ENCODE measurements around the gene ROBO1. TPM values are rescaled to one million over a fixed set of nuclear protein-coding genes. Genes with fewer than 3 reads are reported as not detected.

Gene ROBO1
- total and polyA plus RNA-seq, 2 of the 13 experiments (the other 11 are each of a cell fraction or from before 2014, with no cell fraction given) = 52.2 to 71.0 TPM

DNA sequence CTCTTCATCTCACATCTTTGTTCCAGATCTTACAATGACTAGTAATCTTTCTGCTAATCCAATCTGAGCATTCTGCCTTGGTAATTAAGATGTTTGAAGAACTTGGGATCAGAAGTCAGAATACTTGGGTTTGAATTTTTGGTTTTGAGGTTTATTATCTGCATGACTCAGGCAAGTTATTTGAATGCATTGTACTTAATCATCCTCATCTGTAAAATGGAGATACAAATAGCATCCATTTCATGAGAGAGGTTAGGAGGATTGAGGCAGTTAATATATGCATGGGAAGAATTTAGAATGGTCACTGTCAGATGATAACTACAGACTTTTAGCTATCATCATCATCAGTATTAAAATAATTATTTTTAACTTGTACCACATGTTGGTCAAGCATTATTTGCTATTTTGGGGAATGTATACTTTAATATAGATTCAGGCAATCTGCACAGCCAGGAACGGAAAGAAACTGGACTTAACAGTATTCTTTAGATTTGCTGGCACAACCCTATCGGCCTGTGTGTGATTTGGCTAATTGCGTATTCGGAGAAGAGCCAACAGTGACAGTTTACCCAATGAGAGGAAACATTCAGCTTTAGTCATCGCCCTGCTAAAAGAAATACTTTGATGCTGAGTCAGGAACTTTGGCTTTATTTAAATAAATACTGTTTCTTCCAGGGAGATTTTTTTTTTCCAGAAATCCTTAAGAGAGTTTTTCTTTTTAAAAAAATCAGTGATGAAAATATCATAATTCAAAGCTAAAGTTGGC is 600.0 kb downstream of the ROBO1 start:
- H3K27me3 ChIP-seq (ENCODE audit: control insufficient read depth in 1 of 2, insufficient read depth in 2 of 2, low read length in 2 of 2) = no peaks in the 10 kb centered on the region
- no peaks in the 10 kb centered on the region for H3K79me2 ChIP-seq (ENCODE audit: insufficient read depth, low read length)
- no peak overlapping the region for H3K4me3 ChIP-seq (replicated peaks in 1 of 3; ENCODE audit: insufficient read depth in 1 of 3, low read depth in 2 of 3, low read length in 3 of 3)
- intact Hi-C loops (cut with micrococcal nuclease; ENCODE audit: unreplicated experiment) (no loop called here), in situ Hi-C loops (cut with HindIII; ENCODE audit: extremely low pct_ligation_motif_present, low pct_unique_long_range_greater_than_20kb) (no loop called here)
- ATAC-seq (no peak), DNase-seq (ENCODE audit: low spot score) (no peak), FAIRE-seq (no peak)
- BruUV-seq (replicated peaks) = no TSS peak
- H3K4me1 ChIP-seq (ENCODE audit: insufficient read depth, low read length) = no peaks in the 10 kb centered on the region
- TF ChIP-seq TOPORS (CRISPR knock-in tag; IDR thresholded peaks at IDR 0.05) (no peak), MAFF (IDR thresholded peaks at IDR 0.05; ENCODE audit: low read depth, low read length) (0 out of 2 replicates have a peak, but pooled peaks have one; percentile 9), MAFK (conservative IDR thresholded peaks at IDR 0.05 in 1 of 2, IDR thresholded peaks at IDR 0.05 in 1 of 2; ENCODE audit: low read length in 2 of 2) (peak in 1 of 2 experiments; percentile 54; a peak in 2 of 4 replicates), IRX3 (CRISPR knock-in tag; IDR thresholded peaks at IDR 0.05; ENCODE audit: borderline replicate concordance, low read depth) (no peak)
- H3K36me3 ChIP-seq (replicated peaks in 1 of 2; ENCODE audit: control insufficient read depth in 1 of 2, insufficient read depth in 2 of 2, low read length in 2 of 2) = no peaks in the 10 kb centered on the region
- 48% methylated on average over 5 of the region's 5 CpGs for WGBS (ENCODE audit: low lambda C conversion rate)
- ChIA-PET POLR2A (no interaction called here), CTCF (ENCODE audit: low intra/inter-chr PET ratio, low total read pairs) (no interaction called here)
- H3K9me3 ChIP-seq (ENCODE audit: low read length) = no peaks in the 10 kb centered on the region
- H3K9ac ChIP-seq (ENCODE audit: insufficient read depth, low read depth, low read length) = no peak overlapping the region
- no peak overlapping the region for H3K4me2 ChIP-seq (ENCODE audit: low read depth, low read length)
- H3K27ac ChIP-seq (ENCODE audit: extremely low read length, insufficient read depth, low read length) = no peak overlapping the region
- no peak overlapping the region for H2AFZ ChIP-seq (ENCODE audit: low read length)
- no peaks in the 10 kb centered on the region for H4K20me1 ChIP-seq (ENCODE audit: insufficient read depth, low read length)

DNA sequence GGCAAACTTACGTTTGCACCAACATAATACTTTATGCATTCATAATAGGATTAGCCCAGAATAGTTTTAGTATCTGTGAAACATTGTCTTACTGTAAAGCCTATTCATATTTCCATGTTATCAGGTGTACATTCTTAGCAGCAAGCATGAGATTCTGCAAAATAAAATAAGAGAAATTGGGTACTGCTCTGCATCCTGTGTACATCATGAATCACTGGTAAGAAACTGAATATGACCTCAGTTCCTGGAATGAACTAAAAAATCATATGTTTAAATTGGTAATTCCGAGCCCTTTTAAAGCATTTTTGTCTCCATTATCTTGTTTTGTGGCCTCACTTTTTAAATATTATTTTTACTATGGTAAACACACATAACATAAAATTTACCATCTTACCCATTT is 605.1 kb downstream of the ROBO1 start:
- Histone ChIP-seq H3K4me3 (replicated peaks in 1 of 3; ENCODE audit: insufficient read depth in 1 of 3, low read depth in 2 of 3, low read length in 3 of 3) (no peak overlapping the region), H3K9me3 (ENCODE audit: low read length) (no peaks in the 10 kb centered on the region), H3K4me1 (ENCODE audit: insufficient read depth, low read length) (no peaks in the 10 kb centered on the region), H3K27ac (ENCODE audit: extremely low read length, insufficient read depth, low read length) (no peak overlapping the region), H3K4me2 (ENCODE audit: low read depth, low read length) (no peak overlapping the region), H4K20me1 (ENCODE audit: insufficient read depth, low read length) (no peaks in the 10 kb centered on the region), H2AFZ (ENCODE audit: low read length) (no peak overlapping the region), H3K79me2 (ENCODE audit: insufficient read depth, low read length) (no peaks in the 10 kb centered on the region), H3K36me3 (replicated peaks in 1 of 2; ENCODE audit: control insufficient read depth in 1 of 2, insufficient read depth in 2 of 2, low read length in 2 of 2) (no peaks in the 10 kb centered on the region), H3K27me3 (ENCODE audit: control insufficient read depth in 1 of 2, insufficient read depth in 2 of 2, low read length in 2 of 2) (no peaks in the 10 kb centered on the region), H3K9ac (ENCODE audit: insufficient read depth, low read depth, low read length) (no peak overlapping the region)
- no peak for TF ChIP-seq DMAP1 (CRISPR knock-in tag; IDR thresholded peaks at IDR 0.05)
- no peak for TF ChIP-seq CEBPB (IDR thresholded peaks at IDR 0.05; ENCODE audit: borderline replicate concordance, low read depth, low read length)
- no peak for TF ChIP-seq SMAD9 (CRISPR knock-in tag; IDR thresholded peaks at IDR 0.05)
- no peak for TF ChIP-seq MED13 (CRISPR knock-in tag; IDR thresholded peaks at IDR 0.05)
- no peak for TF ChIP-seq IRX3 (CRISPR knock-in tag; IDR thresholded peaks at IDR 0.05; ENCODE audit: borderline replicate concordance, low read depth)
- TF ChIP-seq, protein P1, sequence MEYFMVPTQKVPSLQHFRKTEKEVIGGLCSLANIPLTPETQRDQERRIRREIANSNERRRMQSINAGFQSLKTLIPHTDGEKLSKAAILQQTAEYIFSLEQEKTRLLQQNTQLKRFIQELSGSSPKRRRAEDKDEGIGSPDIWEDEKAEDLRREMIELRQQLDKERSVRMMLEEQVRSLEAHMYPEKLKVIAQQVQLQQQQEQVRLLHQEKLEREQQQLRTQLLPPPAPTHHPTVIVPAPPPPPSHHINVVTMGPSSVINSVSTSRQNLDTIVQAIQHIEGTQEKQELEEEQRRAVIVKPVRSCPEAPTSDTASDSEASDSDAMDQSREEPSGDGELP (IDR thresholded peaks at IDR 0.05; ENCODE audit: borderline replicate concordance, low read depth) = no peak
- TF ChIP-seq ZNF441 (CRISPR knock-in tag; IDR thresholded peaks at IDR 0.05; ENCODE audit: borderline replicate concordance) = no peak
- no peak for TF ChIP-seq ZNF547 (CRISPR knock-in tag; IDR thresholded peaks at IDR 0.05)
- TF ChIP-seq ZNF282 (IDR thresholded peaks at IDR 0.05; ENCODE audit: partially characterized antibody) = no peak
- TF ChIP-seq MTA3 (CRISPR knock-in tag; IDR thresholded peaks at IDR 0.05) = no peak
- TF ChIP-seq ZFP36L2 (CRISPR knock-in tag; IDR thresholded peaks at IDR 0.05) = no peak
- no peak for TF ChIP-seq GTF3A (CRISPR knock-in tag; conservative IDR thresholded peaks at IDR 0.05)
- TF ChIP-seq ESRRA (CRISPR knock-in tag; IDR thresholded peaks at IDR 0.05; ENCODE audit: low read depth) = no peak
- no peak for TF ChIP-seq ZNF232 (CRISPR knock-in tag; IDR thresholded peaks at IDR 0.05; ENCODE audit: borderline replicate concordance)
- in situ Hi-C loops (cut with HindIII; ENCODE audit: extremely low pct_ligation_motif_present, low pct_unique_long_range_greater_than_20kb) (no loop called here), intact Hi-C loops (cut with micrococcal nuclease; ENCODE audit: unreplicated experiment) (no loop called here)
- no peak for ATAC-seq
- no peak for FAIRE-seq
- CTCF ChIA-PET (ENCODE audit: low intra/inter-chr PET ratio, low total read pairs) = no interaction called here
- WGBS (ENCODE audit: low lambda C conversion rate) = 0% methylated on average over 2 of the region's 2 CpGs
- no peak for DNase-seq (ENCODE audit: low spot score)
- POLR2A ChIA-PET = no interaction called here
- BruUV-seq (replicated peaks) = no TSS peak
